DMS153 (cell line): ENCODE measurements around the gene MAPK8.

ENCODE experiments used
- DNase-seq: peaks from one replicate; lab custom pipeline; 2025; lab: John Stamatoyannopoulos, UW

The MAPK8 gene

GRCh38 chr10:48450233-48450740 is 143.8 kb downstream of the MAPK8 start:
- no peak for DNase-seq

- no peak for DNase-seq
These were observed 144.4 kb downstream of the MAPK8 start for GRCh38 chr10:48450741-48451466.

- no peak for DNase-seq
These were observed 145.7 kb downstream of the MAPK8 start for GRCh38 chr10:48451969-48452878.

GRCh38 chr10:48452879-48453412 is 146.5 kb downstream of the MAPK8 start:
- DNase-seq = no peak

- no peak for DNase-seq
These were observed 147.2 kb downstream of the MAPK8 start for GRCh38 chr10:48453451-48454301.

- DNase-seq = no peak
These were observed 148.0 kb downstream of the MAPK8 start for GRCh38 chr10:48454302-48455054.

- no peak for DNase-seq
These were observed 148.5 kb downstream of the MAPK8 start for GRCh38 chr10:48455055-48455391.

GRCh38 chr10:48455392-48456151 is 149.1 kb downstream of the MAPK8 start:
- no peak for DNase-seq

GRCh38 chr10:48456361-48456804 is 149.9 kb downstream of the MAPK8 start:
- DNase-seq = peak; percentile 15

GRCh38 chr10:48456808-48457761 is 150.6 kb downstream of the MAPK8 start:
- DNase-seq = no peak

- DNase-seq = no peak
These were observed 151.6 kb downstream of the MAPK8 start for GRCh38 chr10:48457949-48458661.

GRCh38 chr10:48458662-48459048 is 152.2 kb downstream of the MAPK8 start:
- no peak for DNase-seq

- no peak for DNase-seq
These were observed 153.0 kb downstream of the MAPK8 start for GRCh38 chr10:48459270-48460150.

- DNase-seq = no peak
These were observed 153.7 kb downstream of the MAPK8 start for GRCh38 chr10:48460182-48460581.

GRCh38 chr10:48461623-48462481 is 155.4 kb downstream of the MAPK8 start:
- no peak for DNase-seq

- DNase-seq = no peak
These were observed 156.1 kb downstream of the MAPK8 start for GRCh38 chr10:48462482-48463020.
